Esophagus squamous epithelium (tissue), 4 donors: ENCODE data around the gene NUP98.

Source experiments
- CTCF ChIP-seq, 6 experiments: fragments of 450-650 bp in 4 of 6; fragments of 200-600 bp in 2 of 6; sonication (generic) in 2 of 6; IDR thresholded peaks; one replicate each; pipeline ENCODE4 v1.5.1; 2016 to 2019; ENCODE audit warnings: antibody characterized with exemption in 6 of 6, mild to moderate bottlenecking in 4 of 6, moderate library complexity in 4 of 6
- POLR2A ChIP-seq, 4 donors: fragments of 450-650 bp; IDR thresholded peaks; one replicate each; pipeline ENCODE4 v1.6.1; 2017; ENCODE audit warnings: antibody characterized with exemption in 4 of 4, mild to moderate bottlenecking in 4 of 4, moderate library complexity in 3 of 4

DNA sequence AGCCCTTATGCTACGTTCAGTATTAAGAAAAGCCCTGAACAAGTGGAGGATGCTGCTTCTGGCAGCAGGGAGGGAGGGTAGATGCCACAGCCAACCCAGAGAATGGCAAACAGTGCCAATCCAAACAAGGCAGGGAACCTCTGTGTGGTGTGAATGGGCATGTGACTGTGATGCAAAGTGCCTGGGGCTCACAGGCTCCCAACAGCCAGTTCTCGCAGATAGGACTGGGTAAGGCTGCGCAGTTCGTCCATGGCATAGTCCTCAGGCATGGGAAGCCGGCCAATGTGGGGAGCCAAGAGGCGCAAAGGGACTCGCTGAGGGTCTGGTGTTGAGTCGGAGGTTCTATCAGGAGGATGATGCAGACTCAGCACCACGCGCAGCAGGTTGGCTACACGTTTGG, 121.4 kb downstream of the NUP98 start:
- TF ChIP-seq CTCF (IDR thresholded peaks at IDR 0.05) (no peak), POLR2A (IDR thresholded peaks at IDR 0.05) (no peak)
